ENCODE results near the gene PRRT1B.
"Not testable (repeated sequence)": the region's sequence is repeated elsewhere in the genome, so short reads cannot be mapped to it uniquely, and the experiment has no call there.

The PRRT1B gene

DNA sequence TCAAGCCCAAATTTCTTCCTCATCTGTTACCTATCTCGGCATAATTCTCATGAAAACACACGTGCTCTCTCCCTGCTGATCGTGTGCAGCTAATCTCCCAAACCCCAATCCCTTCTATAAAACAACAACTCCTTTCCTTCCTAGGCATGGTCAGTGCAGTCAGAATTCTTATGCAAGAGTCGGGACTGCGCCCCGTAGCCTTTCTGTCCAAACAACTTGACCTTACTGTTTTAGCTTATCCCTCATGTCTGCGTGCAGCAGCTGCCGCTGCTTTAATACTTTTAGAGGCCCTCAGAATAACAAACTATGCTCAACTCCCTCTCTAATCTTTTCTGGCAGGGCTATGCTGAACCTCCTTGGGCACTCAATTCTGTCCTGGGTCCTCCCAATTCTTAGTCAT lies 5.1 kb downstream of the PRRT1B start:
- not testable (repeated sequence) for DNase-seq (ENCODE audit: low read depth)

DNA sequence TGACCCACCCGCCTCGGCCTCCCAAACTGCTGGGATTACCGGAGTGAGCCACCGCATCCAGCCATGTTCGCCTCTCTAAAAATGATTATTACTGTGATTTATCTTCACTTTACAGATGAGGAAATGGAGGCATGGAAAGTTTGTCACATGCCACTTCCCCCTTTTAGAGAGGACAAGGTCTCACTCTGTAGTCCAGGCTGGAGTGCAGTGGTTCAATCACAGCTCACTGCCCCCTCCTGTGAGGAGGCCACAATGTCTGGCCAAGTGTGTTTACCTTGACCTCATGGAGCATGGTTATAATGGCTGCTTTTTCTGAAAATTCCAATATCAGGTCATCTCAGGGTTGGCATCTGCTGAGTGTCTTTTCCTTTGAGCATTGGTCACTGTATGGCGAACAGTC lies 6.7 kb downstream of the PRRT1B start:
- DNase-seq (ENCODE audit: low read depth) = no peak

DNA sequence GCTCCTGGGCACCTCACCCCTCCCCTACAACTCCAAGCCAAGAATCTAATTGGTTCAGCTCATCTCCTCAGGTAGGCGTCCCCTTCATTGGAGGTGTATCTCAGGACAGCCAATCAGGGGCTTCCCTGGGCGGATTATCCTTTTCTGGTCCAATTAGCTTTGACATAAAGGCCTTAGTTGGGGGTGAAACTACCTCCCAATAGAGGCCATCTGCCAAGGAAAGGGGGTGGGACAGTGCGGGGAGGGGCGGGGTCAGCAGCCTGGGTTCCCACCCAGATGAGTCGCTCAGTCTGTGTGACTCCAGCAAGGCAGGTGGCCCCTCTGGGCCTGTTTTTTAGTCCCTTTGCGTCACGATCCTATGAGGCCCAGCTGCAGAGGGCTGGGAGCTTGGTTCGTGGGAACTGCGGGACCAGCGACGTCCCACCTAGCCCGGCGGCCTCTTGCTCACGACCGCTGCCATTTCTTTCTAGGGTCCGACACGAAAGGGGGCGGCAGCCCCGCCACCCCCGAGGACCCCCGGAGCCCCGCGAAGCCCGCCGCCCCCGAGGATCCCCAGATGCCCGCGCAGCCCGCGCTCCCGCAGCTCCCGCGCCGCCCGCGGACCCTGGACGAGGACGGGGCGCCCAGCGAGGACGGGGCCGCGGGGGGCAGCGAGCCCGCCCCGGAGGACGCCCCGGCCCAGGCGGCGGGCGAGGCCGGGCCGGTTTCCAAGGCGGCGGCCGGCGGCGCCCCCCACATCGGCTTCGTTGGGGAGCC lies 8.9 kb downstream of the PRRT1B start:
- no peak for DNase-seq (ENCODE audit: low read depth)

DNA sequence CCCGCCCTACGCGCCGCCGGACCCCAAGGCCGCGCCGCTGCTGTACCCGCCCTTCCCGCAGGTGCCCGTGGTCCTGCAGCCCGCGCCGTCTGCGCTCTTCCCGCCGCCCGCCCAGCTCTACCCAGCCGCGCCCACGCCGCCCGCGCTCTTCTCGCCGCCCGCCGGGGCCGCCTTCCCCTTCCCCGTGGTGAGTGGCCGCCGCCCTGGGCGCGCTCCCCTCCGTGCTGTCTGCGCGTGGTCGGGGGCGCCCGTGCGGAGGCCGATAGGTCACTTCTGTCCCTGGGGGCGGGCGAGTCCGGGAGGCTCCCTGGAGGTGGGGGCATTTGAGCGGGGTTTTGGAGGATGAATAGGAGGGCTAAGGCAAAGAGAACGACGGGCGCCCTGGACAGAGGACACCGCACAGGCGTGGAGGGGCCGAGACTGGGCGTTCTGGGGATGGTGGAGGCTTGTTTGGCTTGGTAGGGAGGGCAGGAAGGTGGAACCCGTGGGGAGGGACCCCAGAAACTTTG lies 9.6 kb downstream of the PRRT1B start:
- no peak for DNase-seq (ENCODE audit: low read depth)

DNA sequence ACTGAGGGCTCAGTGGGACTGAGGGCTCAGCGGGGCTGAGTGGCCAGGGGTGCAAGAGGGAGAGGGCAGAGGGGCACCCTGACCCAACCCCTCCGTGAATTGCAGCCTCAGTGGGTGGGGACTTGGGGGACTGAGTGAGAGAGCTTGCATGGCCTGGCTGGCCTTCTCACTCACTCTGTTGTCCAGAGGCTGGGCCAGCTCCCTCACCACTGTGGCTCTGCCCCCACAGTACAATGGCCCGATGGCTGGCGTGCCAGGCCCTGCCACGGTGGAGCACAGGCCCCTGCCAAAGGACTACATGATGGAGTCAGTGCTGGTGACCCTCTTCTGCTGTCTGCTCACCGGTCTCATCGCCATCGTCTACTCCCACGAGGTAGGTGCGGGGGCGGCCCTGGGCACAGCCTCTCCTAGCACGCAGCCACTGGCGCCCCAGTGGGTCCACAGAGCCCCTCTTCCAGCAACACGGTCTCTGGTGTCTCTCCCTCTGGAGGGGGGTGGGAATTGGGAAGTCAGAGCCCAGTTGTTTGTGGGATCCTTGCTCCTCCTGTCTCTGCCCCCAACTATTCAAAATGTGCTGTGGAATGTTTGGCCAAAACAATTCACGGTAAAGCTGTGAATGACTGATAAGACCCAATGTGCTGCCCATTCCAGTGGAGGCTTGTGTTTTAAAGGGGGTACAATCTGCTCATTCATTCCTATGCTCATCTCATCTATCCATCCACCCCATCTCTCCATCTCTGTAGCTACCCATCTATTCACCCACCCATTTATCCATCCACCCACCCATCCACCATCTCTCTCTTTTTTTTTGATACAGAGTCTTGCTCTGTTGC lies 10.7 kb downstream of the PRRT1B start:
- DNase-seq (ENCODE audit: low read depth) = no peak

DNA sequence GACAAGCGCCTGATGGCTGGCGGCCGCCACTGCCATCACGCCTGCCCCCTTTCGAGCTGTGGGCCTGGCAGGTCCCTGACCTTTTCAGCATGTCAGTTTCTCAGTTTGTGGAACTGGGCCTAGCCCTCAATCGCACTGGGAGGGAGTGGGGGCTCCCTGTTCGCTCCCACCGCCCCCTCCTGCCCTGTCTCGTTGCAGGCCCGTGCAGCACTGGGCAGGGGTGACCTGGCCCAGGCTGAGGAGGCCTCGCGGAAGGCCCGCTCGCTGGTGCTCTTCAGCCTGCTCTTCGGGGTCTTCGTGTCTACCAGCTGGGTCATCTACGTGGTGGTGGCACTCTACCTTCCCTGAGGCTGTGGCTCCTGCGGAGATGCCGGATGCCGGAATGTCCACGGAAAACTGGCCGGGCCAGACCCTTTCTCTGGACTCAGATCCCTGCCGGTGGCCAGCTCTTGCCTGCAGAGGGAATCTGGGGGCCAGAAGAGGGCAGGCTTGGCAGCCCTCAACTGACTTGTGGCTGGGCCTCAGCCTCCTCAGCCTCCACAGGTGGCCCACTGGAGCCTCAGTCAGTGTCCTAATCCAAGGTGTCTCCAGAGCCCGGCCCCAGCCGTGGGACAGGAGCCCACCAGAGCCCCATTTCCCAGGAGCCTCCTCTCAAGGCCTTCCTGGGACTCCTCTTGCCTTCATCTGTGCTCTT lies 12.7 kb downstream of the PRRT1B start:
- DNase-seq (ENCODE audit: low read depth) = no peak

DNA sequence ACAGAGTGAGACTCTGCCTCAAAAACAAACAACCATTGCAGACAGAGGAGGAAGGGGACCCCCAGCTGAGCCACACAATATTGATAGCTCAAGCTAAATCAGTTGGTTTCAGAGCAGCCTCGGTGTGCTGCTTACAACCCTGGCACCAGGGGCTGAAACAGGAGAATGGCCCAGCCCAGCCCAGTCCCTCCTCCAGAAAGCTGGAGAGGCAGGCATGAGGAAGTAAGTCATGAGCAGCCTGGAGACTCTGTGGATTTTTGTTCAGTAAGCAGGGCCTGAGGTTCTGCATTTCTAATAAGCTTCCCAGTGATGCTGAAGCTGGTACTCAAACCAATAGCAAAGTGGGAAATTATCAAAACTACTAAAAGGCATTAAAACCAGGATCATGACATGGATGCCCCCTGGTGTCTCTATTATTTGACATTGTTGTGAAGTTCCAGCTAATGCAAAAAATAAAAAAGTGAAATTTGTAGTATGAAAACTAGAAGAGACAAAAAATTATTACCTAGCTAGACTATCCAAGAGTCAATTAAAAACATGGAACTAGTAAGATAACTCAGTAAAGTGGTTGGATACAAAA lies 14.2 kb downstream of the PRRT1B start:
- no peak for DNase-seq (ENCODE audit: low read depth)

DNA sequence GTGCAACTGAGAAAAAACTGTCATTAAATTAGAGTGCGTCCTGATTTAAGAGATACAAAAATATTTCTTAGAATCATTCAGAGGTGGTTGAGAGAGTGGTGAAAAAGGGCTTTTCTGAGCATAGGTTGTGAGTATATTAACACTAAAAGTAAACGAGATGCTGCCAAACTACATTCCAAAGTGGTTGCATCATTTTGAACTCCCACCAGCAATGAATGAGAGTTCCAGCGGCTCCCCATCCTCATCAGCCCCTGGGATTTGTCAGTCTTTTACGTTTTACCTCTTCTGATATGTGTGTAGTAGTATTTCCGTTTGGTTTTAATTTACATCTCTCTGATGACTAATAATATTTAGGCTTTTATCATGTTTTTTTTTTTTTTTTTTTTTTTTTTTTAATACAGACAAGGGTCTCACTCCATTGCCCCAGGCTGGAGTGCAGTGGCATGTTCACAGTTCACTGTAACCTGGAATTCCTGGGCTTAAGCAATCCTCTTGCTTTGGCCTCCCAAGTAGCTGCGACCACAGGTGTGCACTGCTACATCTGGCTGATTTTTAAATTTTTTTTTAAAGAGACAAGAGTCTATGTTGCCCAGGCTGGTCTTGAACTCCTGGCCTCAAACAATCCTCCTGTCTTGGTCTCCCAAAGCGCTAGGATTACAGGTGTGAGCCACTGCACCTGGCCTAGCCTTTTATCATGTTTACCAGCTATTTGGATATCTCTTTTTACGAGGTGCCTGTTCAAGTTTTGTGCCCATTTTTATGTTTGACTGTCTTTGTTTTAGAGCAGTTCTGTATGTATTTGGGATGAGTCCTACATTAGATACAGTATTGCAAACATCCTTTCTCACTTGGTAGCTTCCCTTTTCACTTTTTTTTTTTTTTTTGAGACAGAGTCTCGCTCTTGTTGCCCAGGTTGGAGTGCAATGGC lies 17.0 kb downstream of the PRRT1B start:
- no peak for DNase-seq (ENCODE audit: low read depth)

DNA sequence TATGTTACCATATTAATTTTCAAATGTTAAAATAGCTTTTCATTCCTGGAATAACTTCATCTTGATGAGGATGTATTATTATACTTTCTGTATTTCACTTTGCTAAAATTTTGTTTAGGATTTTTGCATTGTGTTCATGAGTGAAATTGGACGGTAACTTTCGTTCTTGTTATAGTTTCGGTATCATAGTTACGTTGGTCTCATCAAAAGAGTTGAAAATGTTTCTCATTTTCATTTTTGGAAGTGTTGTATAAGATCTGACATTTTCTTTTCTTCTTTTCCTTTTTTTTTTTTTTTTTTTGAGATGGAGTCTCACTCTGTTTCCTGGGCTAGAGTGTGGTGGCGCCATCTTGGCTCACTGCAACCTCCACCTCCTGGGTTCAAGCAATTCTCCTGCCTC lies 20.0 kb downstream of the PRRT1B start:
- DNase-seq (ENCODE audit: low read depth) = no peak

DNA sequence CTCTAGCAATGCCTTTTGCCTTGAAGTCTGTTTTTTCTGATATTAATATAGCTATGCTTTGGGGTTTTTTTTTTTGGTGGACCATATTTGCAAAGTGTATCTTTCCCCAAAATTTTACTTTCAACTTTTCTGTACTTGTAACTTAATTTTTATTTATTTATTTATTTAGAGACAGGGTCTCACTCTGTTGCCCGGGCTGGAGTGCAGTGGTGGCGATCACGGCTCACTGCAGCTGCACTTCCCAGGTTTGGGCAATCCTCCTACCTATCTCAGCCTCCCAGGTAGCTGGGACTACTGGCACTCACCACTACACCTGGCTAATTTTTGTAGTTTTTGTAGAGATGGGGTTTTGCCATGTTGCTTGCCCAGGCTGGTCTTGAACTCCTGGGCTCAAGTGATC lies 20.8 kb downstream of the PRRT1B start:
- no peak for DNase-seq (ENCODE audit: low read depth)

DNA sequence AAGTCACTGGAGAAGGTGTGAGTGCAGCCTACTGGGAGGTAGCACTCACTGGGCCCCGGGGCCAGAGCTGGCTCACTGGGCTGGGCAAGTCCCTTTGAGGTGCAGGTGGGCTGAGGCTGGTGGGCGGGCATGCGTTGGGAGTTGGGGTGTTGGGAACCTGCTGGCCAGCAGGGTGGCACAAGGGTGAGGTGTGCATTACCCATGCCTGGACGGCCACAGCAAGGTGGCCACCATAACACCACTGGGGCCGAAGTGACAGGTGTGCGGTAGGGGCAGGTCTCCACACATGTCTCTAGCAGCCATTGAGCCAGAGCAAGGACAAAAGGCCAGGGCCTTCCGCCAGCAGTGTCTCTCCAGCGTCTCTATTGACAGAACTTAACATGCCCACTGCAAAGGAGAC lies 22.6 kb downstream of the PRRT1B start:
- DNase-seq (ENCODE audit: low read depth) = no peak

DNA sequence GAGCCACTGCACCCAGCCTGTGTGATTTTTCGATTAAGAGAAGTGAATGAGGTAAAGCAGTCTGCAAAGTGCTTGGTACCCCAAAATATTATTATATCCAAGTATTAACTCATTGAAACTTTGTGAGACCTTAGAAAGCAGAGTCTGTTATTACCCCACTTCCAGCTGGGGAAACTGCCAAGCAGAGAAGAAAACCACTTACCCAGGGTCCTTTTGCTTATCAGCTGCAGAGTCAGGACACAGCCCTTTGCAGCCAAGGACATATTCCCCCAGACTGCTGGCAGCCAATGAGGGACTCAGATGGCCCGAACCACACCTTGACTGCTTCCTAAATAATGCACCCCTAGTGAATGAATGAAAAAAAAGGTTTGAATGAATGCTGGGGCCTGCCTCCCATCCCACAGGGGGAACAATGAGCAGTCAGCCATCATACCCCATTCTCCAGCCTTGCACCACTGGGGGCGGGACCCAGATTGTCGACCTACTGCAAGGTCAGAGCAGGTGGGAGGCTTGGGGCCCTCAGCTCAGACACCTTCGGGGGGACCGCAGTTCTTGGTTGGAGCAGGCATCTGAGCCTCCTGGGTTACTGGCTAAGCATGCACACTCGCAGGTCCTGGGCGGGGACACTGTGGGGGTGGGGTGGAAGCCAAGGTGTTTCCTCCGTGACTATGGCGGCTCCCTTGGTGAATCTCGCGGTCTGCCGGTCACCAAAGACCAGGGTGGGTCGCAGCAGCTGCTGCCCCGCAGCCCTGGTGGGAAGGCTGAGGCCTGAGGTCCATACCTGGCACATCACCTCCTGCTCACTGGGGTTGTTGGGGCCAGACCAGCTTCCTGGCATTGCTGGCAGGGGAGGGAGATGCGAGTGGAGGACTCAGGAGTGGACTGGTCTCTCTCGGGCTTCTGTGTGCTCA lies 29.7 kb downstream of the PRRT1B start:
- DNase-seq (ENCODE audit: low read depth) = no peak

DNA sequence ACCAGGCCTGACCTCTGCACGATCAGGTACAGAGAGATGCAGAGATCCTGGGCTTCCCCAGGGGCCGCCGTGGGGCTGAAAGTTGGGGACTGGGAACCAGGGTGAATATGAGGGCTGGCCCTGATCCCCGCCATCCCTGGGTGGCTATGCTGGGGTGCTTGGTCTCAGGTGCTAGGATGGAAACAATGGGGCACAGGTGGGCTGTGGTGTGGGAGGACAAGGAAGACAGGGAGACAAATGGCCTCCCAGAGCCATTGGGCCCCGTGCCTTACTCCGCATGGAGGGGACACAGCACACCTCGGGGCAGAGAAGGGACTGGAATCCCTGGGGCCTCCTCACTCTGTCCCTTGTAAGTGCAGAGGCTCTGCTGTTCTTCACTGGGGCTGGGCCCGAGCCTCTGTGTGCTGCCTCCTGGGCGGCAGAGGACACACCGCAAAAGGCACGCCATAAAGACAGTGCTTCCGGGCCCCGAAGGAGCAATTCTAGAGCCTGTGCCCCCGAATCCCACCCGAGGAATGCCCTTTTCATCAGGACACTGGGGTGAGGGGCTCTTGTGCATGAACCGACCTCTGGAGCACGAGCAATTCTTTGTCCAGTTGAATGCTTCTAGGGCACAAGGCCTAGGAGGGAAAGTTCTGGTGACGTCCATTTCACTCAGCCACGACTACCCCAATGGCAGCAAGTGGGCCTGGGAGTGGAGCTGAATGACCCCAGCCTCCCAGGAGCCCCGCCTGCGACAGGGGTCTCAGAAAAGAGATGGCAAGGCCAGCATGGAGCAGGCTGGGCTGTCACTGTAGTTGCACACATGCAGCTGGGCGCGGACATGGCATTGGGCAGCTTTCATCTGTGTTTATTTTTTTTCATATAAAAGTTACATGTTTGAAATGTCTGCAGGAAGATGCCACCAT lies 30.9 kb downstream of the PRRT1B start:
- DNase-seq (ENCODE audit: low read depth) = no peak

DNA sequence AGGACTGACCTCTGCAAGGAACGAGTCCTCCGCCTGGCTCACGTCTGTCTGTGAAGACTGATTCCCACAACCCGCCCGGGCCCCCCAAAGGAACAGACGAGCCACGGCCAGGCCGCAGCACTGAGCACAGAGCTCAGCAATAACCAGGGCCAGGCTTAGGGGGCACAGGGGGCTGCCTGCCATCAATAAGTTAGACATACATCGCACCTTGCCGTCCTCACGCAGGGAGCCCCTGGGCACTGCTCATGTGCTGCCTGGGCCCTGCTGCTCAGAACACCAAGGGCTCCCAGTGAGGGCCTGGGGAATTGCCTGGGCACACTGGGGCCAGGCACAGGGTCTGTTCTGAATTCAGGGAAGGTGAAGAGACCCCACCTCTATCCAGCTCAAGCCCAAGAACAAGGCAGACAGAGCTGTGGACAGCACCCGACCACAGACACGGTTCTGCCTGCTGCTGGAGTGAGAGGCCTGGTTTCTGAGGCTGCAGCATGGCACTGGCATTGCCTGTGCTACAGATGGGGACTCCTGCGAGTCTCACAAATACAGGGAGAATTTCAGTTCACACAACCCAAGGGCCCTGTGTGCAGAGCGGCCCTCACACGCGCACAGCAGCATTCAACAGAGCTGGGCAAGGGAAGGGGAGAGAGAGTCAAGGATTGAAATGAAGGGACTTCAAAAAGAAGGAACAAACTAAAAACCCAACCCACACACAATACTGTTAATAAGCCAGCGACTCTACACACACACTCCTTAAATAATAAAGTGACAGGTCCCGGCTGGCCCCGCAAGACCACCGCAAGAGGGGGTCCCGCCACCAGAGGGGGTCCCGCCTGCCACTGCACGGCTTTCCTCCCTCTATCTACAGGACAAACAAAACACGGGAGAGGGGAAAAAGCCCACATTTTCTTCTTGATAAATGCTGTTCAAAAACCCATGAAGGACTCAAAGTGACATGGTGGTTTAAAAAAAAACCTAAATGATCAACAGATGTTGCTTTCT lies 32.0 kb downstream of the PRRT1B start:
- no peak for DNase-seq (ENCODE audit: low read depth)

DNA sequence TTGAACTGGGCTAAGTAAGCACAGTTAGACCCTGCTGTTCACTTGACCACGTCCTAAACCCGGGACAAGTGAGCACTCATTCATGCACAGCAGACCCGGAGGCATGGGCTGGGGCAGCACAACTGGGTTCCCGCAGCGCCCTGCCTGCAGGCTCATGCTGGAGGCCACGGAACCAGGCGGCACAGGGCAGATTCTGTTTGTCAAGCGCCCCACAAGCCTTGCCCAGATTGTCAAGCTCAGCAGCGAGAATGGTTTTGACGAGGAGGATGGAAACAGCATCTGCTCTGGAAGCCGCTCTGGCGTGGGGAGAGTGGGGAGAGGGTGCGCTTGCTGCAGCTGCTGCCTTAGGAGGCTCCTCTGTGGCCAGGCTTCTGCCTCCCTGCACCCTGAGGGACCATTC lies 32.7 kb downstream of the PRRT1B start:
- no peak for DNase-seq (ENCODE audit: low read depth)

DNA sequence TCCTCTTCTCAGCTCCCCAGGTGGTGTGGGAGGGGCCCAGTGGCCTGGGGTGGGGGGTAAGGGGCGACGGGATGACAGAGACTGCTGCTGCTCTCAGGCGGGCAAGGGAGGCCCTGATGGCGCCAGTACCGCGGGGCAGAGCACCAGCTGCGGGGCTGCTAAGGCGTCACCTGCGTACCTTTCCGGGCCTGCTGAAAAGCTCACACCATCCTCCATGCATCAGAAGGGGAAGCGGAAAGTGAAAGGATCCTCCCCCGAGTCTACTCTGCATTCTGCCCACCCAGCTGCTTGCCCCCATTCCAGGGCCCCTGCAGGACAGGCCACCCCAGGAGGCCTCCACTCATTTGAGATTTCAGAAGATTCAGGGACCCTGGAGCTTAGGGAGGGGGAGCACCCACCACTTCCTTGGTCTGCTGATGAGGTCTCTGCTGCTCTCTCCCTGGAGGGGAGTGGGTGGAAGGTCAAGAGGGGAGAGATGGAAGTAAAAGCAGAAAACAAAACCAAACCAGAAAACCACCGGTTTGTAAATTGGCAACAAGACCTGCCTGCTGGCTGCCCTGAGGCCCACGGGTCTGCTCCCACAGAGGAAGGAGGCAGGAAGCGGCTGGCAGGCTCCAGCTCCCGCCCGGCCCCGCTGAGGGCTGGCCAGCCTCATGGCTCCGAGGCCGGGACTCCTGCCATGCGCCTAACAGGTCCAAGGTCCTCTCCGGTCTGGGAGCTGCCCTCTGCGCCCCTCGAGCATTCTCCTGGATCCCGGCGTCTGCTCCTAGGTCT lies 33.6 kb downstream of the PRRT1B start:
- DNase-seq (ENCODE audit: low read depth) = no peak

DNA sequence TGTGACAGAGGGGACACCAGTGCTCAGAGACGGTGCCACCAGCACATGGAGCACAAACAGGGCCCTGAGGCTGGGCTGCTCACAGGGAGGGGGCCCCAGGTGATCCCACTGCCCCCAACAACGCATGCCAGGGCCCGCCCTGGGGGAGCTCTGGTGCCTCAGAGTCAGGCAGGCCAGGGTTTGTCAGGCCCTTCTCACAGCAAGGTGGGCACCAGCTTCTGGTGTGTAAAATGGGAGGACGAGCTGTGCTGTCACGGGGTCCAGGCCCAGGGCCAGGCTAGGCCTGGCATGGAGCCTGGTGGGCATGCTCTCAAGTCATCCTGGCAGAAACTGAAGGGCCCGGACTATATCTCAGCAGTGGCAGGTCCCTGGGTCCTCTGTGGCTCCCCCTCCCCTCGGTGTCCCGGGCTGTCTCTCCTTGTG lies 34.5 kb downstream of the PRRT1B start:
- no peak for DNase-seq (ENCODE audit: low read depth)

Measured in non-pigmented ciliary epithelial cell (primary cell).